HCT116 (cell line): ENCODE measurements around the gene BPIFB1.

Experiments
- EZH2 ChIP-seq: fragments of 200-600 bp; sonication (generic); IDR thresholded peaks from 2 replicates; pipeline ENCODE4 v1.6.1; 2017; ENCODE audit warnings: antibody characterized with exemption, mixed run types
- TF ChIP-seq, protein P1 (sequence below), 3 experiments: fragments of 200-600 bp in 1 of 3; sonication (generic) in 1 of 3; IDR thresholded peaks in 2 of 3; conservative IDR thresholded peaks in 1 of 3; 2 replicates each; pipeline ENCODE4 v1.5.1; 2012 to 2017; ENCODE audit warnings: low read depth in 2 of 3, low read length in 2 of 3, antibody characterized with exemption in 1 of 3, borderline replicate concordance in 1 of 3, control low read depth in 1 of 3, mild to moderate bottlenecking in 1 of 3, mixed read lengths in 1 of 3, mixed run types in 1 of 3, moderate library complexity in 1 of 3; ENCODE audit not compliant: insufficient read depth in 1 of 3

DNA sequence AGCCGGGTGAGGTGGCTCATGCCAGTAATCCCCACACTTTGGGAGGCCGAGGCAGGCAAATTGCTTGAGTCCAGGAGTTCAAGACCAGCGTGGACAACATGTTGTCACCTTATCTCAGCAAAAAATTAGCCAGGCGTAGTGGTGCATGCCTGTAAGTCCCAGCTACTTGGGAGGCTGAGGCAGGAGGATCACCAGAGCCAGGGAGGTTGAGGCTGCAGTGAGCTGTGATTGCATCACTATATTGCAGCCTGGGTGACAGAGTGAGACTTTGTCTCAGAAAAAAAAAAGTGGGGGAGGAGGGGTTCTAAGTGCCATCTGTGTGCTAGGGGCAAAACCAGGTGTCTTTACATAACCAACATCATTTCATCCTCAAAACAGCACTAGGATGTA lies 70.0 kb downstream of the BPIFB1 start:
- TF ChIP-seq, protein P1, sequence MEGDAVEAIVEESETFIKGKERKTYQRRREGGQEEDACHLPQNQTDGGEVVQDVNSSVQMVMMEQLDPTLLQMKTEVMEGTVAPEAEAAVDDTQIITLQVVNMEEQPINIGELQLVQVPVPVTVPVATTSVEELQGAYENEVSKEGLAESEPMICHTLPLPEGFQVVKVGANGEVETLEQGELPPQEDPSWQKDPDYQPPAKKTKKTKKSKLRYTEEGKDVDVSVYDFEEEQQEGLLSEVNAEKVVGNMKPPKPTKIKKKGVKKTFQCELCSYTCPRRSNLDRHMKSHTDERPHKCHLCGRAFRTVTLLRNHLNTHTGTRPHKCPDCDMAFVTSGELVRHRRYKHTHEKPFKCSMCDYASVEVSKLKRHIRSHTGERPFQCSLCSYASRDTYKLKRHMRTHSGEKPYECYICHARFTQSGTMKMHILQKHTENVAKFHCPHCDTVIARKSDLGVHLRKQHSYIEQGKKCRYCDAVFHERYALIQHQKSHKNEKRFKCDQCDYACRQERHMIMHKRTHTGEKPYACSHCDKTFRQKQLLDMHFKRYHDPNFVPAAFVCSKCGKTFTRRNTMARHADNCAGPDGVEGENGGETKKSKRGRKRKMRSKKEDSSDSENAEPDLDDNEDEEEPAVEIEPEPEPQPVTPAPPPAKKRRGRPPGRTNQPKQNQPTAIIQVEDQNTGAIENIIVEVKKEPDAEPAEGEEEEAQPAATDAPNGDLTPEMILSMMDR (IDR thresholded peaks at IDR 0.05 in 2 of 3, conservative IDR thresholded peaks at IDR 0.05 in 1 of 3; ENCODE audit: borderline replicate concordance in 1 of 3, insufficient read depth in 1 of 3, low read depth in 2 of 3, low read length in 2 of 3): no peak
- TF ChIP-seq EZH2: no peak
